SU-DHL-6 (cell line): ENCODE data around the gene C1QTNF8.

Experiments used
- CTCF ChIP-seq: fragments of 200-600 bp; sonication (generic); IDR thresholded peaks from one replicate; pipeline ENCODE4 v1.5.1; 2017; ENCODE audit warnings: antibody characterized with exemption, mild to moderate bottlenecking, low read length, moderate library complexity; ENCODE audit not compliant: insufficient read depth, poor library complexity, severe bottlenecking
- EZH2phosphoT487 ChIP-seq: fragments of 200-600 bp; sonication (generic), shearing (Covaris generic); conservative IDR thresholded peaks from 2 replicates; pipeline ENCODE4 v1.6.1; 2018; ENCODE audit warnings: mild to moderate bottlenecking, antibody characterized with exemption, low read length, moderate library complexity, mixed read lengths

- no peak for TF ChIP-seq CTCF
- no peak for TF ChIP-seq EZH2phosphoT487
These were observed 15.0 kb downstream of the C1QTNF8 start for GRCh38 chr16:1080801-1081733.
